HG03575 (cell line): ENCODE results near the gene BLACAT1.
"Not testable (repeated sequence)": the region's sequence is repeated elsewhere in the genome, so short reads cannot be mapped to it uniquely, and the experiment has no call there.

Source experiments
- ATAC-seq: cut with Tn5 transposase; IDR thresholded peaks from one replicate; pipeline ENCODE4 v1.9.1; 2021; ENCODE audit not compliant: unreplicated experiment, insufficient number of reproducible peaks, low FRiP score; ENCODE audit errors: extremely low read depth

Gene BLACAT1

DNA sequence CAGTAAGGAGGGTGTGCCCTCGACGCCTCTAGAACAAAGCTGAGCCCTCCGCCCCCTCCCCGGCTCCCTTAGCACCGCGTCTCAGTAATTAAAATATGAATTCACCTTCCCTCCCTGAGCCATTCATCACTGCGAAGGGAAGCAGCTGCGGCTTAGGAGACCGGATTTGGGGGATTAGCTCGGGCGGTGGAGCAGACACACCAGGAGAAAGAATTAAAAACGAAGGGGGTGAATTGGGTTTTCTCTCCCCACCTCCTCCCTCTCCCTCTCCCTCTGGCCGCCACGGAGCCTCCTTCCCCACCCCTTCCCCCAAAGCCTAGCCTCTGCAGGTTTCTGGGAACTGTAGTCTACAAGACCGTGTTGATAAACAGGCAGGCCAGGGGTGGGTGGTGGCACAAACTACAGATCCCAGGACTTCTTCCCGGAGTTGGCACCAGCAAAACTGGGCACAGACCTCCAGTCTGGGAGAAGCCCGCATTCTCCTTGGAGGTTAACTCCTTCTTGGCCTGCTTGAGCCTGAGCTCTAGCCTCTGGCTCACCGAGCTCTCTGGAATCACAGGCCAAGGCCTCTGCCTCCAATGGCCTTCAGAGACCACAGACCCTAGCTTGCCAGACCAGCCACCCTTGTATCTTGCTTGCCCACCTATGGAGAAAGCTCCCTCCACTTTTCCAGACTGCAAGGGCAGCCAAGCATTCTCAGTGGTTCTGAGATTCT is 10.8 kb downstream of the BLACAT1 start:
- ATAC-seq, result no peak

DNA sequence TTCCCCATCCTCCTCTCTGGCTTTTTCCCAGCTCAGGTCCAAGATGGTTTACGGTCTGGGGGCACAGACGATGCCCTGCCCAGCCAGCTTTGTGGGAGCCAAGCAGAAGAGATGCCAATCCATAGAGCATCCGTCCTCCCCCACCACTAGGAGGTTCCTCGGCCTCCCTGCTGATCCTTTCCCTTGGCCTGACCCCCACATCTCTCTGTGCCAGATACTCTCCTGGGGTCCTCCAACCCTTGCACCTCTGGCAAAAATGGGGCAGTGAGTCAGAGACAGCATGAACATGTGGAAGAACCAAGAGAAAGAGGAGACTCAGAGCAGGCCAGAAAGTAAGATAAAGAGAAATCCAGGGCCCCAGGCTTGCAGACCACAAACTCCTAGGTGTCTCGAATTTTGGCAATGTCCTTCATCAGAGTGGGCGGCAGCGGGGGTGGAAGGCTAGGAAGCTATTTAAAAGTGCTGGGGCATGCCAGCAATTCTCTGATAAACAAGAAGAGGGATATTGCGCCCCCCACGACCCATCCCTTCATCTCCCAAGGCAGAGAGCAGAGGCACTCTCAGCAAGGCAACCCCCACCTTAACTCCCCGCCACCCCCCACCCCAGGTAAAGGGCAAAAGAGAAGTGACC is 11.4 kb downstream of the BLACAT1 start:
- no peak for ATAC-seq

DNA sequence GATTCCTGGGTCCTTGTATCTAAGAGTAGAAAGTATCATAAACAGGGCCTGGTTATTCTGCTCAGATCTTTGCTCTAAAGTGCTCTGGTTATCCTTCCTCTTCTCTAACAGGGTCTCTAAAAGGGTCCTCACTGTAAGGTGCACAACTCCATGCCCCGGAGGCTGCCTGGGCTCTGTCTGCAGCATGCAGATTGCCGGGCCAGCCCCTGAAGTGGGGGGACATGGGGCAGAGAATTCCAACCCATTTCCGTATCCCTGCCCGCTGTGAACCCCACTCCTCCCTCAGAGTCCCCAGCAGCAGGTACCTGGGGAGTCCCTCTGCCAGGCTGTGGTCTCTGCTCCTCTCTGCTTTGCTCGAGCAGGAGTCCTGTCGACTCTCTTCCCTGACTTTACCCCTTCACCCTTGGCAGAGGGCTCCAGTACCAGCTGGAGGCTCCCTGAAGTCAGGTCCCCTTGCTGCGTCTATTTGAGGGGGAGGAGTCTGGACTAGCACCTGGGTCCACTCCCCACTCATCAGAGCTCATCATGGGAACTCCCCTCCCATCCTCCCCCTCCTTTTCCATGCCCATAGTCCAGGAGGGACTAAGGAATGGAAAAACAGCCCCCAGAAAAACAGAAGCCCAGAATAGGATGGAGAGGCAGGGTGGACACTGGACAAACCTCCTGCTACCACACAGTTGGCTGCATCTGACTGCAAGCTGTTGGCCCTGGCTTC is 12.1 kb downstream of the BLACAT1 start:
- no peak for ATAC-seq

DNA sequence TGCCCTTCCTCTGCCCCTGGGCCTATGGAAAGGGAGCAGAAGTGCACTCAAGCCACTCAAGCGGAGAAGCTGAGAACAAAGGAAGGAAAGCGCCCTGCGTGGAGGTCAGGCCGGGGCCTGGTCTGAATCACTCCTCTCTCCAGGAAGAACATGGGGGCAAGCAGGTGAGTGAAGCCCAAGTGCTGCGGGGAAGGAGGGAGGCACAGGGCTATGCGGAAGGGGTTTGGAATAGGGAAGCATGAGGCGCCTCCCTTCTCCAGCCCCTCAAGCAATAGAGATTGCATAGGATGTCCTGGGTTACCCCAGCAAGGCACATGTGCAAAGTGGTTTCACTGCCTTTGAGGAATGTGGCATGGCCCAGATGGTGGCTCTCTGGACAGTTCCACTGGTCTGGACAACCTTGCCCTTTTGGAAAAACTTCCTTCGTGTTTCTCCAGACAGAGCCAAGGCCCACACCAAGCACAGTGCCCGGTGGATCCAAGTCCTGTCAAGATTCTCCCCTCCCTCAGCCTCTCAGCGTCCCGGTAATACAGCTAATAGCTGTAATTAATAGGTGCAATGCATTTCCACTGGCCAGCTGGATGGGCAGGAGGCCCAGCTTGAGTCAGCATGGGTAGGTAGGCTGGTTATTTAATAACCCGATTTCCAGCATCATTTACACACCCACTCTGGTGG is 13.7 kb downstream of the BLACAT1 start:
- ATAC-seq, result no peak

DNA sequence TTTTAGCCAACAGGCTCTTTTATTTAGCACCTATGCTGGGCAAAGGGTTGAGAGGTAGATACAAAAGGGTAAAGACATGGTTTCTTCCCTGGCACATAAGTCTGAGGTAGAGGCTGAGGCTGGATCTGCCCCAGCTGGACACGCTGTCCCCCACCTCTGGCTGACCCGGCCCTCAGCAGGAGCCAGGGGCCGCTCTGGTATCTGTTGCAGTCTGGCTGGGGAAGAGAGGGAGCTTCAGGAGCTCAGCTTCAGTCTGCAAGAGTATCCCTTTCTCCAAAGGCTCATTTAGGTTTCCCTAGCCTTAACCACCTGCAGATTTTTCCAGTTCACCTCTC is 14.2 kb downstream of the BLACAT1 start:
- ATAC-seq, result no peak

DNA sequence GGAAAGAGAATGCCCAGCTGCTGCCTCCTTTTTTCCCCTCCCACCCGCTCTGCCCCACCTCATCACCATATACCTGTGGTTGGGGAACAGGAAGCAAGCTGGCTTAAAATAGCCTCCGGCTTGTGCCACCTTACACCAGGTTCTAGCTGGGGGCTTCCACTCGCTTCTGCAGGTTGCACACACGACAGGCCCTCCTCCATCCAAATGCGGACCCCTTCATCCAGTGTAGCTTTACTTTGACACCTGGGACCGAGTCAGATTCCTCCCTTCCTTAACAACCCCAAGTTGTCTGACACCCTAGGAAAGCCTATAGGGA is 14.6 kb downstream of the BLACAT1 start:
- ATAC-seq, result no peak

DNA sequence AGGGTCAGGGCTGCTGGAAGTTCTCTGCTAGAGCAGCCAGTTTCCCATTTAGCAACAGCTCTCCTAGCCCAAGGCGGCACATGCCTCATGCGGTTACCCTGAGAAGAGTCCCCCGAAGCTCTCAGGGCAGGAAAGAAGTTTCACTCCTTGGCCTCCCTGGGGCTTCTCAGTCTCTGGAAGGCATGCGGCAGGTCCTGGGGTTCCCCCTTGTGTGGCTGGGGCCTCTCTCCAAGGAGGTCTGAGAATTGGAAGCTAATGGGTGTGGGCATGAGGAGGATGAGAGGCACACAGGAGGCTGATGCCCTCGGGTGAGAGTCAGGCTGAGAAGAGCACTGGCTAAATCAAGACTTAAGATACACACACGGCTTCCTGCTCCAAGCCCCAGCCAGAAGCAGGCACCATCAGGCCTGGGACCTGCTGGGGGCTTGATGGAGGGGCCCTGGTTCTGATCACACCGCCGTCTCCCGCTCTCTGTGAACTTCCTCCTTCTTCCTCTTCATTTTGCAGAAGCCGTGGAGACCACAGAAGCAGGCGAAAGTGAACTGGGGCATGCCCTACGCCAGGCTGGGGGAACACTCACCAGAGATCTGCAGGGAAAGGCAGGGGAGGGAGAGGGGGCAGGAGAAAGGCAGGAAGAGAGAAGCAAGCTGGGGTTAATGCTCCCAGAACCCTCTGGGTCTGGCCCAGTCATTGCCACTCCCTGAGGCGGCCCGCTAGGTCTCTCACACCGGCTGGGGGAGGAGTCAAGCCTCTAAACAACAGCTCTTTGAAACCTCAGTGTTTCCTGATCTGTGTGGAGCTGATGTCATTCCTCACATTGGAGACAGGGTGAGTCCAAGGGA is 15.1 kb downstream of the BLACAT1 start:
- no peak for ATAC-seq

DNA sequence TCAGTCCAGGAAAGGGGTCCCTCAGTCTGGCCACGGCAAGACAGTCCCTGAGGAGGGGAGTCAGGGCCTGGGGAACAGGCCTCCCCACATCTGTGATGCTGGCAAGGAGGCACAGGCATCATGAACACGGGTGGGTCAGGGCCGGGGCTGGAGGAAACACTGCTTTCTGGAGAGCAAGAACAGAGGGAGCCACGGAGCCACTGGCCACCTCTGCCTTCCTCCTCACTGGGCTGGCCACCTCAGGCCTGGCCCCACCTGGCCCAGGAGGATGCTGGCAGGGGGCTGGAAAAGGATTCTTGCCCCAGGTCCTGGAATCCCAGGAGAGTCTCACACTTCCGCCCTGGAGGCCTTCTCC is 15.7 kb downstream of the BLACAT1 start:
- no peak for ATAC-seq

DNA sequence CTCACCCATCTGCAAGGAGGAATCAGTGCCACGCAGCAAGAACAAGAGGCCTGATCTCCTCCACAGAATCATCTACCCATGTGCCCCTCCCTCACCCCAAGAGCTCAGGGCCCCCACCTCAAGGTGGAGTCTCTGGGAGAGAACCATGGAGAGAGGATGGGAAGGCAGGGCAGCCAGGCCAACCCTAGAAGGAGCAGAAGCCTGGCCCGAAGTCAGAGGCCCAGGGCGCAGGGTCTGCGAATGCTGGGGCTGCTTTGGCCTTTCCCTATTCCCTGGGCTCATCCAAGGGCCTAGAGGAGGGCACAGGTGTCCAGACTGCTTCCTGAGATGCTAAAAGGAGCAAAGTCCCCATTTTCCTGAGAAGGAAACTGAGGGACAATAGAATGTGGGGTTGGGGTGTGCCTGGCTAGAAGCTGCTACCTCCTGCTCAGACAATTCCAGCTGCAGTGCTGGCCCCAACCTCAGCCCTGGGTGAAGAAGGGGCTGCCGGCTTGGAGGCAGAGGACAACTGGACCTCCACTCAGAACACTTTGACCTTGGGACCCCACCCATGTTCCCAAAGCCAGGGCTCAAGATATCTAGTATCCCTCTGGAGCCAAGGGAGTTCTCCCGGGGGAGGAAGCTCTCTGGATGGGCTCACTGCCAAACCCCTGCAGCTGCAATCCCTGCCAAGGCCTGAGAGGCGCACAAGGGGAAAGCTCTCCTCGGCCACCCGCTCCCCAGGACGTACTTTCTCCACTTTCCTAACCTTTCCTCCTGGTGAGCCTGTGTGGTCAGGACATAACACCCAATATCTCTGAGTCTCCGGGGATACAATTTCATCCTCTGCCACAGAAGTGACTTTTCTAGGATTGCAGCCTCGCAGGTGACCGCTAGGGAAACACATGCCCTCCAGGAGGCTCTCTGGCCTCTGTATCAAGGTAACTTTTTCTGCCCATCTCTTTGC is 17.4 kb downstream of the BLACAT1 start:
- no peak for ATAC-seq

DNA sequence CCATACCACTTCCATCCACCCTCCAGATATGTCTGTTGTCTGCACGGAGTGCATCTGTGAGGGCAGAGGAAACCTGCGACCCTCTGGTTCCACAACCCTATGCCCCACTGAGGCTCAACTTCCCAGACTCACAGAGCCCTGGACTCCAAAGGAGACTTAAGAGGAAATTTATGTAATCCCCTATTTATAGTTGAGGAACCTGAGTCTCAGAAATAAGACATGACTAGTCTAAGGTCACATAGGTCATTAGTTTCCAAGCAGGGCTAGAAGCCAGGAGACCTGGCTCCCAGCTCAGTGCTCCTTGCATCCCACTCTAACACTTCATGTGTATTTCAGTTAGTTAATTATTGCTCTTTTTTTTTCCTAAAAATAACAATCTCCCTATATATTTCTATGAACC is 18.3 kb downstream of the BLACAT1 start:
- no peak for ATAC-seq

DNA sequence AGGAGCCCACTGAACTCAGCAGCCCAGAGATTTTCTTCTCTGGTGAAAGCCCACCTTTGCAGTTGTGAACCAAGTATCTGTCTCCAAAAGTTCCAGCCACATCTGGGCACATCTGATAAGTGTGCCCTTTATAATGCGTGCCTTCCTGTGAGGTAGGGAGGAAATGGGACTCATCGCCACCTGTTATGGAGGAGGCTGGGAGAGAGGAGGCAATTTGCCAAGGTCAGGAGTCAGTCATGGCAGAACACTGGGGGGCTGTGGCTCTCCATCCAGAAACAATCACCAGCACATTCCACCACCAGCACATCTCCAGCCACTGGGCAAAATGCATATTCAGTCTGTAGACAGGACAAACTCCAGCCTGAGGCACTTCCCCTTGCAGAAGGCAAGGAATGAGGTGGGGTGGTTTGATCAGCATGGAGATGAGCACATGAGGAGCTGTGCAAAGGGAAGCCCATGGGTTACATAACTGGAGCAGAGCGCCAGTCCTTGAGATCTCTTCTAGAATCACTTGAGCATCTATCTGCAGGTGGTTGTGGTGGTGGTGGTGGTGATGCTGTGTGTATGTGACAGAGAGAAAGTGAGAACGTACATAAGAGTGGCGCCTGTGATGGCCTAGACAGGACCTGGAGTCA is 19.0 kb downstream of the BLACAT1 start:
- ATAC-seq, result no peak

DNA sequence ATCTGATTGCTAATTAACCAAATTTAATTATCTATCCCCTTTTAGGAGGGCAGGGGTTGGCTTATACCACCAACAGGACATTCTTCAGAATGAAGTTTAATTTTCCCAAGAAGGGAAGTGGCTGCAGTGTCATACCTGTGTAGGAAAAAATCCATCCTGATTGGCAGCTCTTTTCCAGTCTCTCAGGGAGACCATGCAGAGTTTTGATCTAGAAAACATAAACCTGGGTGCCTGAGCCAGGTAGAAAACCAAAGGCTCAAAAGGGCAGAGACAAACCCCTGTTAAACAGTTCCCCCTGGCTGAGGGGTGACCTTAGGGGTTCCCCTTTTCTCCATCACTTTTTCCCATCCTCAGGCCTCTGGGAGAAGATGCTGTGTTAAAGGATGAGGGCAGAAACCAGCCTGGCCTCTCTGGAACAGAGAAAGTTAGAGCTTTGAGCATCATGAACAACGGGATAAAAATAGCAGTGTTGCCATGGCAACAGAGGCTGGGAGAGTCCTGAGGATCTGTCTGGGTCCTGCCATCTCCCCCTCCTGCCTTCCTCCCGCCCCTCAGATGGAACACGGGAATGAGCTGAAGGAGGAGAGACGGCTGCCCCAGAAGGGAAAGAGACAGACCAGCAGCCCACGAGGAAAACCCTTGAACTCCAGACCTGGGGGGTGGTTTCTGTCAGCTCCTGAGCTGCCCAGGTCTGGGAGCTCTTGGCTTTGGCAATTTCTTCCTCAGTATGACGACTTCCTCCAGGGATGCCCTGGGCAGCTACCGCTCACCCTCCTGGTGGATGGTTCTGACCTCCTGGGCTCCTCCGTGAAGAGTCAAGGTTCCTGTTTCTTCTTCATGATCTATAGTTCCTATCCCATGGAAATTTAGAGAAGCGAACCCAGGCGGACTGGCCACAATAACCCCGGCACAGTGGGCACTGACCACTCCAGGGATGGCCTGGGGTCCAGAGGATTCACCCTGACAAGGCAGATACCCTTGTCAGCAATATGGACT is 20.0 kb downstream of the BLACAT1 start:
- no peak for ATAC-seq

DNA sequence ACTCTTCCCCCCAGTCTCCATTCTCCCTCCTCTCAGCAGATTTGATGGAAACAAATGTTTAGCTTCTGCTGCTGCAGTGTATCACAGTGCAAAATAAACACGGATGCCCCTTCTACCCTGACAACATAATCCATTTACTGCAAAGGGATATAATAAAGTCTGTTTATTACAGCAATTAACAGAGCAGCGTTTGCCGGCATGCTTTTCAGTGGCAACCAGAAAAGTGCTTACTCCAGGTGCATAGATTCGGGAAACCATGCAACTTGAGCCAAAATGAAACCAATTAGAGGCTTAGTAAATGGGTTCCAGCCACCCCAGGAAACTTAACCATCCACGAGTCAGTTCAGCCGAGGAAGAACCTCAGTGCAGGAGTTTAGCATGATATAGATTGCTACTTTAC is 21.1 kb downstream of the BLACAT1 start:
- no peak for ATAC-seq

DNA sequence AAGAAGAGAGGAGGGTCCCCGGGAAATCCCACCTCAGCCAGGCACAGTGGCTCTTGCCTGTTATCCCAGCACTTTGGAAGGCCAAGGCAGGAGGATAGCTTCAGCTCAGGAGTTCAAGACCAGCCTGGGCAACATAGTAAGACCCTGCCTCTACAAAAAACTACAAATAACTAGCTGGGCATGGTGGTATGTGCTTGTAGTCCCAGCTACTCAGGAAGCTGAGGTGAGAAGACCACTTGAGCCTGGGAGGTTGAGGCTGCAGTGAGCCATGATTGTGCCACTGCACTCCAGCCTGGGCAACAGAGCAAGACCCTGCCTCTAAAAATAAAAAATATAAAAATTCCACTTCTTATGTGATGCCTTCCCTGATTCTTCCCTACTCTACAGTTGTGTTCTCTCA is 23.2 kb downstream of the BLACAT1 start:
- ATAC-seq, result not testable (repeated sequence)

DNA sequence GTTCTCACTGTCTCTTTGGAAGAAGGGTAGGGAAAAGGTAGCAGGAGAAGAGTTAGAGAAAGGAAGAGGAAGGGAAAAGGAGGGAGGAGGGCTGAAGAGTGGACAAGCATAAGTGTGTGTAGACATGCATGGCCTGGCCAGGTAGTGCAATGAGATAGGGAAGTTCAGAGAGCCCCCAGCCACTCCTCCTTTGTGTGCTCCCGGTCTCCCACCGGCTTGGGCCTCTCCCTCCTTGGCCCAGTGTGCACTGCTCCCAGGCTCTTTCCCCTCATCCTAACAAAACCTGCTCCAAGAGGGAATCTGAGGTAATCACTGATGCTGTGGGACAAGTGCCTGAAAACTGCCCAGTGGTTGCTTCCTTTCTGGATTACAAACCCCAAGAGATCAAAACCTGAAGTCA is 23.7 kb downstream of the BLACAT1 start:
- no peak for ATAC-seq

DNA sequence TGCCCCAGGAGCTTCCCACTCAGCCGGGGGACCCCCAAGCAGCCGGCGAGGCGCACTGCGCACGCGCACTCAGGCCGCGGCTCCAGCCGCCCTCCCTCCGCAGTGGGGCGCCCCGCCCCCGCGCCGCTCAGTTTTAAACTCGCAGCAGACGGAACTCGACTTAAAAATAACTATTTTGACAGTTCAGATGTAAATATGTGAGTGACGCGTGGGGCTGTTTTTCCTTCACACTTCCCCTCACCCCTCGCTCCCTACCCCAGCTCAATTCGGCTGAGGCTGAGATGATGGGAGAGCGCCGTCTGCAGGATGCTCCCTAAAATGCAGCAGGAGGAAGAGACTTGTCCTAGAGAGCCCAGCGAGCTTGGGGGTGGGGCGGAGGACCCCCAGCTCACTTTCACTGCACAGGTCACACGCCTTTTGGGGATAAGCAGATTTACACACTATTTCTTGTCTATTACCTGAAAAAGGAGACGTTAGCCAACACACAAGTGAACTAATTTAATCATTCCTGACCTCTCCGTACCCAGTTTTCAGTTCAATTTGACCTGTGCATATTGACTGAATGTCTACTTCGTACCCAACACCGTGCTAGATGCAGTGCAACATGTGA is 25.0 kb downstream of the BLACAT1 start:
- ATAC-seq, result no peak
